Stimulated activated CD8-positive, alpha-beta memory T cell treated with anti-CD3 and anti-CD28 coated beads, Interleukin-4, amount 100 ng/mL, for 4 hours (primary cell): Measurements from ENCODE around the gene ROR1.
"Not testable (repeated sequence)": the region's sequence is repeated elsewhere in the genome, so short reads cannot be mapped to it uniquely, and the experiment has no call there.

Experiments used
- DNase-seq, 2 donors: peaks; one replicate each; pipeline ENCODE4 v3.0.0-alpha.2; 2020; ENCODE audit warnings: low read depth in 2 of 2, low spot score in 1 of 2

ROR1 gene

GRCh38 chr1:63821091-63822005 is 47.5 kb downstream of the ROR1 start:
- DNase-seq: no peak

- DNase-seq: no peak
Measured at GRCh38 chr1:63822540-63822939, 48.7 kb downstream of the ROR1 start.

GRCh38 chr1:63824451-63824850 is 50.6 kb downstream of the ROR1 start:
- no peak for DNase-seq

GRCh38 chr1:63825111-63825510 is 51.3 kb downstream of the ROR1 start:
- DNase-seq: no peak

- not testable (repeated sequence) for DNase-seq
Measured at GRCh38 chr1:63826246-63826861, 52.5 kb downstream of the ROR1 start.

GRCh38 chr1:63827411-63828321 is 53.8 kb downstream of the ROR1 start:
- no peak for DNase-seq

- no peak for DNase-seq
Measured at GRCh38 chr1:63828322-63829044, 54.7 kb downstream of the ROR1 start.

- no peak for DNase-seq
Measured at GRCh38 chr1:63829349-63830327, 55.8 kb downstream of the ROR1 start.

GRCh38 chr1:63831409-63831808 is 57.6 kb downstream of the ROR1 start:
- DNase-seq: no peak

- DNase-seq: no peak
Measured at GRCh38 chr1:63833363-63834119, 59.7 kb downstream of the ROR1 start.

GRCh38 chr1:63835128-63835527 is 61.3 kb downstream of the ROR1 start:
- DNase-seq: no peak

- DNase-seq: no peak
Measured at GRCh38 chr1:63836374-63836773, 62.6 kb downstream of the ROR1 start.

GRCh38 chr1:63836830-63837229 is 63.0 kb downstream of the ROR1 start:
- no peak for DNase-seq

GRCh38 chr1:63843010-63843409 is 69.2 kb downstream of the ROR1 start:
- no peak for DNase-seq

GRCh38 chr1:63843884-63844283 is 70.1 kb downstream of the ROR1 start:
- no peak for DNase-seq

GRCh38 chr1:63845346-63845745 is 71.5 kb downstream of the ROR1 start:
- DNase-seq: no peak

GRCh38 chr1:63847308-63847910 is 73.6 kb downstream of the ROR1 start:
- no peak for DNase-seq

- DNase-seq: no peak
Measured at GRCh38 chr1:63848733-63849132, 74.9 kb downstream of the ROR1 start.

GRCh38 chr1:63849149-63849548 is 75.3 kb downstream of the ROR1 start:
- no peak for DNase-seq
